ENCODE data around the gene FBXL4. TPM values are rescaled to one million over a fixed set of nuclear protein-coding genes. Genes with fewer than 3 reads are reported as not detected.

FBXL4 gene
- polyA plus RNA-seq, 1 of the 3 experiments (the other 2 are of a cell fraction): 8.1 TPM

DNA sequence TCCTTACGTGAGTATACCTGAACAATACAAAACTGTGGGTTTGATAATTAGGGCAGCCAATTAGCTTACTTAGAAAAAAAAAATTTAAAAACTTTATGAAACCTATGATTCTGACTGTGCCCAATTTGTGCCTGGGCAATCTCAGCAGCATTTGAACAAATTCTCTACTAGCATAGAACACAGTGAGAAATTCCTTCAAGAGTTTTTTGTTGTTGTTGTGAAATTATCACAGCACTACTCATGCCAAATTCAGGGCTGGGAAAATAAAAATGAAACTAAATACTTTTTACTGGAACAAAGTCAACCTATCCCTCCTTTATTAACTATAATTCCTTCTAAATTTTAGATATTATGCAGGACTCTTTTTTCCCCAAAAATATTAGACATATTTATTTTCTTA lies 70.5 kb downstream of the FBXL4 start:
- Histone ChIP-seq H3K9ac (no peak overlapping the region), H3K36me3 (replicated peaks in 1 of 2; ENCODE audit: control insufficient read depth in 1 of 2, insufficient read depth in 2 of 2, low read length in 1 of 2) (peaks cover 22 to 42% of the 10 kb centered on the region in 2 experiments), H2AFZ (ENCODE audit: low read depth) (no peak overlapping the region), H3K4me3 (ENCODE audit: low read depth in 2 of 2, low read length in 1 of 2) (no peak overlapping the region), H3F3A (replicated peaks; ENCODE audit: insufficient read depth) (no peaks in the 10 kb centered on the region), H3K27ac (ENCODE audit: low read depth in 2 of 2, low read length in 1 of 2) (no peak overlapping the region), H3K4me2 (no peak overlapping the region), H4K20me1 (ENCODE audit: insufficient read depth) (no peaks in the 10 kb centered on the region), H3K9me2 (no peaks in the 10 kb centered on the region), H3K27me3 (ENCODE audit: insufficient read depth) (no peaks in the 10 kb centered on the region), H3K9me3 (no peaks in the 10 kb centered on the region), H3K79me2 (ENCODE audit: insufficient read depth) (no peaks in the 10 kb centered on the region), H3K4me1 (ENCODE audit: control insufficient read depth in 1 of 2, insufficient read depth in 2 of 2, low read depth in 1 of 2, low read length in 1 of 2) (no peaks in the 10 kb centered on the region)
- TF ChIP-seq GABPA (IDR thresholded peaks at IDR 0.05; ENCODE audit: low read depth): no peak
- no peak for TF ChIP-seq SMC3 (IDR thresholded peaks at IDR 0.05; ENCODE audit: low read depth, low read length)
- no peak for TF ChIP-seq RAD21 (IDR thresholded peaks at IDR 0.05; ENCODE audit: low read length)
- DNase-seq: no peak
- ChIA-PET POLR2A (no interaction called here), CTCF (no interaction called here)
- 91% methylated on average over 1 of the region's 1 CpG for WGBS (ENCODE audit: low lambda C conversion rate)

GRCh38 chr6:98875375-98875774 lies 72.4 kb downstream of the FBXL4 start:
- Histone ChIP-seq H3F3A (replicated peaks; ENCODE audit: insufficient read depth) (no peaks in the 10 kb centered on the region), H3K9me3 (no peaks in the 10 kb centered on the region), H3K9ac (no peak overlapping the region), H3K4me3 (ENCODE audit: low read depth in 2 of 2, low read length in 1 of 2) (no peak overlapping the region), H4K20me1 (ENCODE audit: insufficient read depth) (no peaks in the 10 kb centered on the region), H3K4me1 (ENCODE audit: control insufficient read depth in 1 of 2, insufficient read depth in 2 of 2, low read depth in 1 of 2, low read length in 1 of 2) (no peaks in the 10 kb centered on the region), H2AFZ (ENCODE audit: low read depth) (no peak overlapping the region), H3K36me3 (replicated peaks in 1 of 2; ENCODE audit: control insufficient read depth in 1 of 2, insufficient read depth in 2 of 2, low read length in 1 of 2) (peaks cover 22 to 48% of the 10 kb centered on the region in 2 experiments), H3K4me2 (no peak overlapping the region), H3K27ac (ENCODE audit: low read depth in 2 of 2, low read length in 1 of 2) (no peak overlapping the region; a peak in 1 of 4 replicates), H3K79me2 (ENCODE audit: insufficient read depth) (no peaks in the 10 kb centered on the region), H3K9me2 (no peaks in the 10 kb centered on the region), H3K27me3 (ENCODE audit: insufficient read depth) (no peaks in the 10 kb centered on the region)
- DNase-seq: no peak
- POLR2A ChIA-PET: no interaction called here
- TF ChIP-seq RCOR1 (IDR thresholded peaks at IDR 0.05; ENCODE audit: low read length) (no peak), ZBTB33 (IDR thresholded peaks at IDR 0.05; ENCODE audit: borderline replicate concordance, low read depth) (no peak), RFX5 (IDR thresholded peaks at IDR 0.05; ENCODE audit: low read length) (no peak), RXRA (IDR thresholded peaks at IDR 0.05; ENCODE audit: borderline replicate concordance, low read depth) (no peak), JUND (IDR thresholded peaks at IDR 0.05) (no peak), TAF1 (IDR thresholded peaks at IDR 0.05; ENCODE audit: borderline replicate concordance, low read depth, low read length) (no peak), SIN3A (IDR thresholded peaks at IDR 0.05; ENCODE audit: borderline replicate concordance, low read depth, low read length) (no peak), USF2 (IDR thresholded peaks at IDR 0.05; ENCODE audit: borderline replicate concordance, low read depth, low read length) (no peak), NRF1 (IDR thresholded peaks at IDR 0.05; ENCODE audit: low read depth, low read length) (no peak), POLR2AphosphoS5 (IDR thresholded peaks at IDR 0.05; ENCODE audit: low read depth, low read length) (no peak), EP300 (IDR thresholded peaks at IDR 0.05; ENCODE audit: borderline replicate concordance in 1 of 2, low read depth in 1 of 2, low read length in 1 of 2) (no peak)
- TF ChIP-seq, protein P1, sequence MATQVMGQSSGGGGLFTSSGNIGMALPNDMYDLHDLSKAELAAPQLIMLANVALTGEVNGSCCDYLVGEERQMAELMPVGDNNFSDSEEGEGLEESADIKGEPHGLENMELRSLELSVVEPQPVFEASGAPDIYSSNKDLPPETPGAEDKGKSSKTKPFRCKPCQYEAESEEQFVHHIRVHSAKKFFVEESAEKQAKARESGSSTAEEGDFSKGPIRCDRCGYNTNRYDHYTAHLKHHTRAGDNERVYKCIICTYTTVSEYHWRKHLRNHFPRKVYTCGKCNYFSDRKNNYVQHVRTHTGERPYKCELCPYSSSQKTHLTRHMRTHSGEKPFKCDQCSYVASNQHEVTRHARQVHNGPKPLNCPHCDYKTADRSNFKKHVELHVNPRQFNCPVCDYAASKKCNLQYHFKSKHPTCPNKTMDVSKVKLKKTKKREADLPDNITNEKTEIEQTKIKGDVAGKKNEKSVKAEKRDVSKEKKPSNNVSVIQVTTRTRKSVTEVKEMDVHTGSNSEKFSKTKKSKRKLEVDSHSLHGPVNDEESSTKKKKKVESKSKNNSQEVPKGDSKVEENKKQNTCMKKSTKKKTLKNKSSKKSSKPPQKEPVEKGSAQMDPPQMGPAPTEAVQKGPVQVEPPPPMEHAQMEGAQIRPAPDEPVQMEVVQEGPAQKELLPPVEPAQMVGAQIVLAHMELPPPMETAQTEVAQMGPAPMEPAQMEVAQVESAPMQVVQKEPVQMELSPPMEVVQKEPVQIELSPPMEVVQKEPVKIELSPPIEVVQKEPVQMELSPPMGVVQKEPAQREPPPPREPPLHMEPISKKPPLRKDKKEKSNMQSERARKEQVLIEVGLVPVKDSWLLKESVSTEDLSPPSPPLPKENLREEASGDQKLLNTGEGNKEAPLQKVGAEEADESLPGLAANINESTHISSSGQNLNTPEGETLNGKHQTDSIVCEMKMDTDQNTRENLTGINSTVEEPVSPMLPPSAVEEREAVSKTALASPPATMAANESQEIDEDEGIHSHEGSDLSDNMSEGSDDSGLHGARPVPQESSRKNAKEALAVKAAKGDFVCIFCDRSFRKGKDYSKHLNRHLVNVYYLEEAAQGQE (IDR thresholded peaks at IDR 0.05; ENCODE audit: low read depth, low read length): no peak
- CTCF ChIA-PET: no interaction called here
- 88% methylated on average over 2 of the region's 2 CpGs for WGBS (ENCODE audit: low lambda C conversion rate)
